Coronary artery (tissue), 2 donors: ENCODE results near the gene GALK2.

Experiments used
- DNase-seq: peaks from one replicate; pipeline ENCODE4 v3.0.0-alpha.2; 2017; ENCODE audit warnings: low spot score
- H3K27ac ChIP-seq, 2 donors: fragments of 200-600 bp; sonication (generic); one replicate each; pipeline ENCODE4 v1.5.1; 2016 to 2019
- H3K4me3 ChIP-seq: fragments of 200-600 bp; sonication (generic); 2 replicates; pipeline ENCODE4 v1.5.1; 2016; ENCODE audit warnings: mild to moderate bottlenecking, moderate library complexity
- TF ChIP-seq, protein P1 (sequence below): fragments of 200-600 bp; sonication (generic); IDR thresholded peaks from one replicate; pipeline ENCODE4 v1.5.1; 2019; ENCODE audit warnings: antibody characterized with exemption

The GALK2 gene

DNA sequence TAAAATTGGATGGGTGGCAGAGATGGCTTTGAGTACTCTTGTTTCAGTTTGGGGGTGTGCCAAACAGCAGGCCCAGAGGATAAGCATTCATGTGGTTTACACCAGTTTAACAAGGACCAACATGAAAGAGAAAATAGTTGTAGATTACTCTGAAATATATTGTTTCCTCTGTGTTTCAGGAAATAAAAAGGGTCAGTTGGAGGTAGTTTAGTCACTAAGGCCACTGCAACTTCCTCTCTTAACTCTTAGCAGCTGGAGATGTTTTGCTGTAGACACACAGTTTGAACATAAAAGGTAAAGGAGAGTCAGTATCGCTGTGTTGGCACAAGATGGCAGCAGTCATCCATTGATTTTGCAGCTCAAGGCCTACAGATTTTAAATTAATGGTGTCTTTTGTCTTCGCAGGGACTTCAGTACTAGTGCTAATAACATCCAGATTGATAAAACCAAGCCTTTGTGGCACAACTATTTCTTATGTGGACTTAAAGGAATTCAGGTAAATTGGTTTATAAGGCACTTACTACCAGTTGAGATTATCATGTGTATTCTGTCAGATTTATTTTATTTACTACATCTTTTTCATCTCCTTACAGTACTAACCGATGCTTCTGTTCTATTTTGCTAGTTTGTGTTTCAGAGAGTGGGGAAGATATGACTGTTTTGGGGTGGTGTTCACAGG, 65.5 kb downstream of the GALK2 start:
- H3K27ac ChIP-seq = no peak overlapping the region

DNA sequence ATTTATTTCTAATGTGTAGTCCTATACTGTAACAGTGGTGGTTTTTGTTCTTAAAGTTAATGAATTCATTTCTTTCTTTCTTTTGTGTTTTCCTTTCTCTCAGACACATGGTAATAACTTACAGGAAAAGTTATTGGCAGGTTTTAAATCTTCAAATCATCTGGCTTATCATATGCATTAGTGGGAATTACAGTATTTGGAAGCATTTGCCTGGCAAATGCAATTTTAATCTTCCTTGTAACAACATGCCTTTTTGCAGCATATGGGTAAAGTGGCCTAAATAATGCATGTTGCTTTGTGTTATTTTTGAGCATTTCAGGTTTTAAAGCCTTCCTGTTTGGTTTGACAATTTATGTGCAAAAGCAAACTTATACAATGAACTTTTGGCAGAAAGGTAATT, 66.8 kb downstream of the GALK2 start:
- Histone ChIP-seq H3K4me3 (no peak overlapping the region), H3K27ac (no peak overlapping the region)
- TF ChIP-seq, protein P1, sequence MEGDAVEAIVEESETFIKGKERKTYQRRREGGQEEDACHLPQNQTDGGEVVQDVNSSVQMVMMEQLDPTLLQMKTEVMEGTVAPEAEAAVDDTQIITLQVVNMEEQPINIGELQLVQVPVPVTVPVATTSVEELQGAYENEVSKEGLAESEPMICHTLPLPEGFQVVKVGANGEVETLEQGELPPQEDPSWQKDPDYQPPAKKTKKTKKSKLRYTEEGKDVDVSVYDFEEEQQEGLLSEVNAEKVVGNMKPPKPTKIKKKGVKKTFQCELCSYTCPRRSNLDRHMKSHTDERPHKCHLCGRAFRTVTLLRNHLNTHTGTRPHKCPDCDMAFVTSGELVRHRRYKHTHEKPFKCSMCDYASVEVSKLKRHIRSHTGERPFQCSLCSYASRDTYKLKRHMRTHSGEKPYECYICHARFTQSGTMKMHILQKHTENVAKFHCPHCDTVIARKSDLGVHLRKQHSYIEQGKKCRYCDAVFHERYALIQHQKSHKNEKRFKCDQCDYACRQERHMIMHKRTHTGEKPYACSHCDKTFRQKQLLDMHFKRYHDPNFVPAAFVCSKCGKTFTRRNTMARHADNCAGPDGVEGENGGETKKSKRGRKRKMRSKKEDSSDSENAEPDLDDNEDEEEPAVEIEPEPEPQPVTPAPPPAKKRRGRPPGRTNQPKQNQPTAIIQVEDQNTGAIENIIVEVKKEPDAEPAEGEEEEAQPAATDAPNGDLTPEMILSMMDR = no peak
- DNase-seq = no peak

More for the DNA sequence above, 65.5 kb downstream of the GALK2 start:
- TF ChIP-seq, protein P1 = no peak
- no peak for DNase-seq
- H3K4me3 ChIP-seq = no peak overlapping the region

DNA sequence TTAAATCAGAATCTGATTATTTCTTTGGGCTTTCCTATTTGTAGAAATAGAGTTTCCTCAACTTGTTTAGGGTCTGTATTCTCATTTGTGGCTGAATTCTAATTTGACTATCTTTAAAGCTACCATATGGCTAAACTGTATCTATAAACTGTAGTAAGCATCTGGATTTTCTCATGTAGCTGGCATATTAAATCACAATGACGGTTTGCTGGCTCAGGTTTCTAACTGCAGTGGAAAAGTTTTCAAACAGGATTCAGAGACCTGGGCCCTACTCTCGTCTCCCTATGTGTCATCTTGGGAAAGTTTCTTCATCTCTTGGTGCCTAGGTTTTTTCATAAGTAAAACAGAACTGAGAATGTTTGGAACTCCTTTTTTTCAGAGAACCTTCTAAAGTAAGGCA, 68.3 kb downstream of the GALK2 start:
- TF ChIP-seq, protein P1 = no peak
- no peak overlapping the region for H3K27ac ChIP-seq
- no peak overlapping the region for H3K4me3 ChIP-seq
- no peak for DNase-seq

DNA sequence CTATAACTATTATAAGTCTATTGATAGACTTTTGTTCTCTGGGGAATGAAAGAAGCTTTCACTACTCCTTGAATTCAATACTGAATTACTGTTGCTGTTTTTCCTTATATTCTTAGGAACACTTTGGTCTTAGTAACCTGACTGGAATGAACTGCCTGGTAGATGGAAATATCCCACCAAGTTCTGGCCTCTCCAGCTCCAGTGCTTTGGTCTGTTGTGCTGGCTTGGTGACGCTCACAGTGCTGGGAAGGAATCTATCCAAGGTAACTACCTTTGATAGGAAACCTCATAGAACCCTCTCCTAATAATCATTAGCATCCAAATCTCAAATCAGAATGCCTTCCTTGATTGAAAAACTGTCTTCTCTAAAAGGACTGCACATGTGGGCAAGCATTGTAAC, 69.1 kb downstream of the GALK2 start:
- no peak for DNase-seq
- Histone ChIP-seq H3K27ac (peak overlapping the region in 1 of 2 donors; percentile 22), H3K4me3 (no peak overlapping the region)
- TF ChIP-seq, protein P1 = no peak

DNA sequence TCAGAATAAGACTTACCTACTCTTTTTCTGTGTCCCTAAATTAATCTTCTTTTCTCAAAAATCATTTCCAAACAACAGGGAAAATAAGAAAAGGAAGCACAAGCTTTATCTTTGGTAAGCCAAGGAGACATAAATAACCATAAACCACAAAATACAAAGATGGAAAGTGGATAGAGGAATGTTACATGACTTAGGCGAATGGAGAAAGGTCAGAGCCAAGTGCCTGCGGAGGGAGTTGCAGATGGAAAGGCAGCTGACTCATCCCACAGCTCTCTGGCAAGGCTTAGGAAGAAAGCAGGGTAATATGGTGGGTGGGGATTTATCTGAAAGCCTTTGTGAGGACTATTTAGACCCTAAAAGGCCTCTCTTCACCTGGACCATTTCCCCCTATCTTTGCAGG, 72.8 kb downstream of the GALK2 start:
- Histone ChIP-seq H3K27ac (peak overlapping the region in 1 of 2 donors; percentile 46), H3K4me3 (no peak overlapping the region)
- DNase-seq = no peak
- TF ChIP-seq, protein P1 = no peak

DNA sequence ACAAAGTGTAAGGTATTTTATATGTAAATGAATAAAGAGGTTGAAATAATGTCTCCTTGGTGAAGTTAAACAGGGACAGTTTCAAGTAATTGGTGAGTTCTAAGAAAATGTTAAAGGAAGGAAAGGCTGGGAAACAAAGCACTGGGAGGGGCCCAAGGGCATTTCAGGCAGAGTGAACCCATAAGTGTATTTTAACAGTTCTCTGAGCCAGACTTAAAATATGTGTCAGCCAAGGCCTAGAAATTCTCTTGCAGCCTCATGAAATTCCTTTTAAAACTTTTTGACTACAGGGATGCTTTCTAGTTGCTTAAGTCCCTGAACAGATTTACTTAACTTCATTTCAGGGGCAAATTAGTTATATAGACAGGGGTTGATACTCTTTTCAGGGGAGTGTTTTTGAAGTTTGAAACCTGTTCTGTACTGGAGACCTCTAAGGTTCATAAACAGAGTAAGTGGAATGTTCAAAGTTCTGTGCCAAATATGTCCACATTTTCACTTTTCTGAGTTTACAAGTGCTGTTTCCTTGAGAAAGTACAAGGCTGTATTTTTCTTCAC, 77.6 kb downstream of the GALK2 start:
- Histone ChIP-seq H3K4me3 (no peak overlapping the region), H3K27ac (peak overlapping the region; percentile 5 to 66)
- DNase-seq = no peak
- TF ChIP-seq, protein P1 = no peak

DNA sequence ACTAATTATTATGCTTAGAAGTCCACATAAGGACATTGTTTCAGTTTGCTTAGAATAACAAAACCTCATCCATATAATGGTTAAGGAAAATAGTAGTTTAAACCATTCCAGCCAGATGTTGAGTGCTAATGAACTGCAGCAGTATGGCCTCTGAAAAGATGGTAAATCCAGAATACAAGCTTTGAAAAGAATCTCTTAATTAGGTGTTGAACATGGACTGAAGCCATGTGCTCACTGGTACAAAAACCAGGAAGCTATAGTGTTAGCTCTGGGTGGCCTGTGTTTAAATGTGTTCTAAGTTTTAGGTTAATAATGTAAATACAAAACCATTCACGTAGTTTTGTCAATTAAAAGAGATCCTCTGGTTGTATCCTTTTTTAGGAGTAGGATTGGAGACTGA, 78.2 kb downstream of the GALK2 start:
- TF ChIP-seq, protein P1 = no peak
- no peak overlapping the region for H3K4me3 ChIP-seq
- peak overlapping the region; percentile 5 to 66 for H3K27ac ChIP-seq
- no peak for DNase-seq
